ENCODE data around the gene RIC8A. TPM values are rescaled to one million over a fixed set of nuclear protein-coding genes. Genes with fewer than 3 reads are reported as not detected.

Gene RIC8A
- total and polyA plus RNA-seq, 2 donors from 2014 or later: 52.3 to 92.1 TPM

GRCh38 chr11:259413-259812 is 51.9 kb downstream of the RIC8A start:
- Histone ChIP-seq H3K9ac (ENCODE audit: low read length in 3 of 3) (no peak overlapping the region), H3K27ac (ENCODE audit: low read depth in 2 of 2, low read length in 2 of 2) (no peak overlapping the region), H3K36me3 (ENCODE audit: control insufficient read depth in 2 of 3, insufficient read depth in 3 of 3, low read length in 3 of 3) (no peaks in the 10 kb centered on the region), H3K4me1 (ENCODE audit: control insufficient read depth in 2 of 3, insufficient read depth in 2 of 3, low read depth in 1 of 3, low read length in 3 of 3) (no peaks in the 10 kb centered on the region), H3K4me3 (ENCODE audit: low read length in 3 of 3) (no peak overlapping the region), H3K27me3 (ENCODE audit: control insufficient read depth, insufficient read depth, low read length) (no peaks in the 10 kb centered on the region), H3K9me3 (ENCODE audit: control insufficient read depth in 2 of 3, insufficient read depth in 1 of 3, low read length in 3 of 3) (peaks cover 0 to 1% (median 0%) of the 10 kb centered on the region in 3 donors)
- DNase-seq (no peak), FAIRE-seq (no peak)
- intact Hi-C loops (cut with DNase I): no loop called here
- TF ChIP-seq CTCF (IDR thresholded peaks at IDR 0.05; ENCODE audit: borderline replicate concordance, extremely low read depth, insufficient read depth): no peak

GRCh38 chr11:261624-262023 is 54.1 kb downstream of the RIC8A start:
- peaks cover 0 to 1% (median 0%) of the 10 kb centered on the region in 3 donors for H3K9me3 ChIP-seq (ENCODE audit: control insufficient read depth in 2 of 3, insufficient read depth in 1 of 3, low read length in 3 of 3)
- H3K36me3 ChIP-seq (ENCODE audit: control insufficient read depth in 2 of 3, insufficient read depth in 3 of 3, low read length in 3 of 3): no peaks in the 10 kb centered on the region
- no peak for TF ChIP-seq CTCF (IDR thresholded peaks at IDR 0.05; ENCODE audit: borderline replicate concordance, extremely low read depth, insufficient read depth)
- H3K4me3 ChIP-seq (ENCODE audit: low read length in 3 of 3): no peak overlapping the region
- H3K27ac ChIP-seq (ENCODE audit: low read depth in 2 of 2, low read length in 2 of 2): no peak overlapping the region
- no peaks in the 10 kb centered on the region for H3K4me1 ChIP-seq (ENCODE audit: control insufficient read depth in 2 of 3, insufficient read depth in 2 of 3, low read depth in 1 of 3, low read length in 3 of 3)
- intact Hi-C loops (cut with DNase I): no loop called here
- DNase-seq: no peak
- no peaks in the 10 kb centered on the region for H3K27me3 ChIP-seq (ENCODE audit: control insufficient read depth, insufficient read depth, low read length)
- H3K9ac ChIP-seq (ENCODE audit: low read length in 3 of 3): no peak overlapping the region
- FAIRE-seq: no peak

Other genes with a start within 250 kb of the RIC8A start
- not detected for gene SCGB1C1, start 14.6 kb upstream of the RIC8A start, total RNA-seq
- not detected for gene SCGB1C1, start 14.6 kb upstream of the RIC8A start, polyA plus RNA-seq (ENCODE audit: insufficient read depth, low read depth, low replicate concordance)
- gene BET1L, start 309 bp upstream of the RIC8A start, total RNA-seq: 56.5 TPM
- 43.9 TPM for gene BET1L, start 309 bp upstream of the RIC8A start, polyA plus RNA-seq (ENCODE audit: insufficient read depth, low read depth, low replicate concordance)
- gene SIRT3, start 28.6 kb downstream of the RIC8A start, total RNA-seq: 28.3 TPM
- 28.7 TPM for gene SIRT3, start 28.6 kb downstream of the RIC8A start, polyA plus RNA-seq (ENCODE audit: insufficient read depth, low read depth, low replicate concordance)
- gene PSMD13, start 29.3 kb downstream of the RIC8A start, total RNA-seq: 87.7 TPM
- gene PSMD13, start 29.3 kb downstream of the RIC8A start, polyA plus RNA-seq (ENCODE audit: insufficient read depth, low read depth, low replicate concordance): 115 TPM
- 1.6 TPM for gene NLRP6, start 70.7 kb downstream of the RIC8A start, total RNA-seq
- gene NLRP6, start 70.7 kb downstream of the RIC8A start, polyA plus RNA-seq (ENCODE audit: insufficient read depth, low read depth, low replicate concordance): 0.32 TPM
- 64.1 TPM for gene PGGHG, start 81.4 kb downstream of the RIC8A start, total RNA-seq
- 16.1 TPM for gene PGGHG, start 81.4 kb downstream of the RIC8A start, polyA plus RNA-seq (ENCODE audit: insufficient read depth, low read depth, low replicate concordance)
- gene IFITM5, start 91.8 kb downstream of the RIC8A start, total RNA-seq: not detected
- not detected for gene IFITM5, start 91.8 kb downstream of the RIC8A start, polyA plus RNA-seq (ENCODE audit: insufficient read depth, low read depth, low replicate concordance)
- 1,111 TPM for gene IFITM2, start 100.1 kb downstream of the RIC8A start, total RNA-seq
- gene IFITM2, start 100.1 kb downstream of the RIC8A start, polyA plus RNA-seq (ENCODE audit: insufficient read depth, low read depth, low replicate concordance): 814 TPM
- gene IFITM1, start 106.3 kb downstream of the RIC8A start, total RNA-seq: 440 TPM
- 248 TPM for gene IFITM1, start 106.3 kb downstream of the RIC8A start, polyA plus RNA-seq (ENCODE audit: insufficient read depth, low read depth, low replicate concordance)
- 1,286 TPM for gene IFITM3, start 113.2 kb downstream of the RIC8A start, total RNA-seq
- 1,281 TPM for gene IFITM3, start 113.2 kb downstream of the RIC8A start, polyA plus RNA-seq (ENCODE audit: insufficient read depth, low read depth, low replicate concordance)
- gene B4GALNT4, start 161.8 kb downstream of the RIC8A start, total RNA-seq: 1.4 TPM
- 0.82 TPM for gene B4GALNT4, start 161.8 kb downstream of the RIC8A start, polyA plus RNA-seq (ENCODE audit: insufficient read depth, low read depth, low replicate concordance)
- gene PKP3, start 186.5 kb downstream of the RIC8A start, total RNA-seq: 3.6 TPM
- 1.9 TPM for gene PKP3, start 186.5 kb downstream of the RIC8A start, polyA plus RNA-seq (ENCODE audit: insufficient read depth, low read depth, low replicate concordance)
- gene SIGIRR, start 207.3 kb downstream of the RIC8A start, total RNA-seq: 89.1 TPM
- 181 TPM for gene SIGIRR, start 207.3 kb downstream of the RIC8A start, polyA plus RNA-seq (ENCODE audit: insufficient read depth, low read depth, low replicate concordance)
- gene ANO9, start 234.3 kb downstream of the RIC8A start, total RNA-seq: 21.8 TPM
- 11.3 TPM for gene ANO9, start 234.3 kb downstream of the RIC8A start, polyA plus RNA-seq (ENCODE audit: insufficient read depth, low read depth, low replicate concordance)
- 28.5 TPM for gene PTDSS2, start 242.6 kb downstream of the RIC8A start, total RNA-seq
- gene PTDSS2, start 242.6 kb downstream of the RIC8A start, polyA plus RNA-seq (ENCODE audit: insufficient read depth, low read depth, low replicate concordance): 37.7 TPM

Data from kidney (tissue), 14 donors.